Stimulated activated naive CD8-positive, alpha-beta T cell treated with anti-CD3 and anti-CD28 coated beads, Interleukin-15, Interleukin-2, amounts not matched to agents 100 U/mL and 50 U/mL, for 24 hours (primary cell): Measurements from ENCODE around the gene NXN.
A peak's percentile ranks its signal among the peaks of the same experiment; 100 is the strongest.
"Not testable (repeated sequence)": the region's sequence is repeated elsewhere in the genome, so short reads cannot be mapped to it uniquely, and the experiment has no call there.

Source experiments
- ATAC-seq: fragments of 150-1000 bp; cut with Tn5 transposase; one replicate; pipeline ENCODE4 v1.10.0; 2021
- DNase-seq: peaks from one replicate; pipeline ENCODE4 v3.0.0; 2021

The NXN gene

GRCh38 chr17:979212-979538 is 401 bp downstream of the NXN start:
- ATAC-seq (peak; percentile 5), DNase-seq (no peak)

GRCh38 chr17:978103-979093 is 1.2 kb downstream of the NXN start:
- DNase-seq, result no peak
- ATAC-seq, result no peak

- ATAC-seq (no peak), DNase-seq (no peak)
Measured at GRCh38 chr17:977166-977565, 2.4 kb downstream of the NXN start.

GRCh38 chr17:976312-976711 is 3.3 kb downstream of the NXN start:
- no peak for DNase-seq
- no peak for ATAC-seq

- ATAC-seq (no peak), DNase-seq (no peak)
Measured at GRCh38 chr17:975371-975915, 4.1 kb downstream of the NXN start.

- ATAC-seq, DNase-seq: not testable (repeated sequence)
Measured at GRCh38 chr17:974778-975177, 4.8 kb downstream of the NXN start.

GRCh38 chr17:973053-973452 is 6.5 kb downstream of the NXN start:
- DNase-seq (no peak), ATAC-seq (no peak)

- not testable (repeated sequence) for DNase-seq, ATAC-seq
Measured at GRCh38 chr17:971861-972260, 7.7 kb downstream of the NXN start.

GRCh38 chr17:970364-970763 is 9.2 kb downstream of the NXN start:
- no peak for ATAC-seq
- no peak for DNase-seq

- DNase-seq, result no peak
Measured at GRCh38 chr17:969811-970355, 9.7 kb downstream of the NXN start.

GRCh38 chr17:968812-969730 is 10.5 kb downstream of the NXN start:
- DNase-seq (no peak), ATAC-seq (no peak)

More at GRCh38 chr17:969811-970355, 9.7 kb downstream of the NXN start:
- ATAC-seq, result no peak

- ATAC-seq, result no peak
- no peak for DNase-seq
Measured at GRCh38 chr17:967122-967521, 12.5 kb downstream of the NXN start.

- DNase-seq (no peak), ATAC-seq (no peak)
Measured at GRCh38 chr17:965311-965989, 14.1 kb downstream of the NXN start.

GRCh38 chr17:964876-965275 is 14.7 kb downstream of the NXN start:
- DNase-seq (no peak), ATAC-seq (no peak)

GRCh38 chr17:962670-963069 is 16.9 kb downstream of the NXN start:
- ATAC-seq (no peak), DNase-seq (no peak)

GRCh38 chr17:962166-962565 is 17.4 kb downstream of the NXN start:
- no peak for ATAC-seq
- no peak for DNase-seq

- no peak for ATAC-seq
Measured at GRCh38 chr17:958712-959451, 20.7 kb downstream of the NXN start.

GRCh38 chr17:957856-958421 is 21.6 kb downstream of the NXN start:
- ATAC-seq (no peak), DNase-seq (no peak)

More at GRCh38 chr17:958712-959451, 20.7 kb downstream of the NXN start:
- DNase-seq, result no peak

- no peak for ATAC-seq
- no peak for DNase-seq
Measured at GRCh38 chr17:956905-957304, 22.7 kb downstream of the NXN start.

- ATAC-seq, result peak; percentile 28
- DNase-seq, result no peak
Measured at GRCh38 chr17:954431-955164, 25.0 kb downstream of the NXN start.
